H7 (cell line): ENCODE results near the gene NUTM2D. TPM values are rescaled to one million over a fixed set of nuclear protein-coding genes. Genes with fewer than 3 reads are reported as not detected.
"Not testable (repeated sequence)": the region's sequence is repeated elsewhere in the genome, so short reads cannot be mapped to it uniquely, and the experiment has no call there.

ENCODE experiments used
- DNase-seq: peaks from one replicate; pipeline ENCODE4 v3.0.0; 2012
- H3K27me3 ChIP-seq: 2 replicates; pipeline ENCODE4 v1.6.0; 2011; ENCODE audit warnings: mild to moderate bottlenecking, low read length; ENCODE audit not compliant: control insufficient read depth, insufficient read depth
- H3K36me3 ChIP-seq: replicated peaks from 2 replicates; pipeline ENCODE4 v1.5.1; 2011; ENCODE audit warnings: low read length; ENCODE audit not compliant: control insufficient read depth, insufficient read depth
- H3K4me3 ChIP-seq: 2 replicates; pipeline ENCODE4 v1.5.1; 2011; ENCODE audit warnings: low read depth, mild to moderate bottlenecking, control low read depth, low read length, moderate library complexity; ENCODE audit not compliant: insufficient read depth
- total RNA-seq: library from RNA; depleted of rRNA; stranded (reverse); fragments of >200 nt; shearing (Covaris generic); gene quantifications from 2 replicates; pipeline ENCODE4 v1.2.3, GENCODE V29; 2014; rRNA removed

Gene NUTM2D
- total RNA-seq, 1 experiment from 2014 or later, result 1.4 TPM

DNA sequence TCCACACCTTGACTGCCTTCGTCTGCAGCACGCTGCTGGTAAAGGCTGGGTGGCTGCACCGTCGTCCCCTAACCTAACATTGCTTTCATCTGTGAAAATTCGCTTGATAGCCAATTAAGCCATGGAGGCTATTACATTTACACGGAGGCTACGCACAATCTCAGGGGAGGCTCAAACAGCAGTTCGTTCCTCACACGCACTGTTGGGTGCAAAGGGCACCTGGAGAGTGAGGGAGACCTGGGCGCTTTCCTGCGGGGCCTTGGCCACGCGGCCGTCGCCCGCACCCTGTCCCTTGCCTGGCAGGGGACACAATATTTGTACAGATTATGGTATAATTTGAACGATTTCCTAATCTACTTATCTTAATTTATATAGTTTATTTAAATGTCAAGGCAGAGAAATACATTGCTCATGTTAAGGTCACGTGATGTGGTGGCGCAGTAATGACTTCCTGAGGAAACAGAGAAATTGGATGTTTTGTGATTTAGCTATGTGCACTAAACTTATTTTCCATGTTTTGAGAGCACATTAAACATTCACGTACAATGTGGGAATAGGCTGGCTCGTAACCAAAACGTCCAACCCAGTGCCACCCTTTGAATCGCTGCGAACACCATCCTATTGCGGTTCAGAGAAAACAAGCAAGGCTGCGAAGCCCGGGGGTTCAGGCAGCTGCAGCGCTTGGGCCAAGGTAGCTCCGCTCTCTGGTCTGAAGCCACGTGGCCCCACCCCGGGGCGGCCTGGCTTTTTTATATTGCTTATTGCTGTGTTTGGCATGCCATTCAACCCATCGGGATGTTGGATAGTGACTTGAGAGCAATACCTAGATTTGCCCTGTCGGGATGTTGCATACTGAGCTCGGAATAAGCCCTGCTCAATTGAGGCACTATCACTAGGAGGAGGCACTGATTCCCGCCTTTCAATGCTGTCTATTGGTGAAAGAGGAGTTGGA, 50.2 kb downstream of the NUTM2D start:
- DNase-seq, result peak; percentile 13
- not testable (repeated sequence) for H3K4me3 ChIP-seq, H3K36me3 ChIP-seq, H3K27me3 ChIP-seq

- not testable (repeated sequence) for H3K27me3 ChIP-seq, H3K36me3 ChIP-seq, H3K4me3 ChIP-seq, DNase-seq
Observed at GRCh38 chr10:87413921-87414320, 56.4 kb downstream of the NUTM2D start.

Other genes starting within 250 kb of the NUTM2D start
- gene NUTM2A, start 132.3 kb upstream of the NUTM2D start, total RNA-seq, result 0.04 TPM in 1 of 2 replicates, not detected in the other
- gene MINPP1, start 147.1 kb downstream of the NUTM2D start, total RNA-seq, result 23.7 and 26.2 TPM in 2 replicates